ENCODE results near the gene CTIF.

CTIF gene

DNA sequence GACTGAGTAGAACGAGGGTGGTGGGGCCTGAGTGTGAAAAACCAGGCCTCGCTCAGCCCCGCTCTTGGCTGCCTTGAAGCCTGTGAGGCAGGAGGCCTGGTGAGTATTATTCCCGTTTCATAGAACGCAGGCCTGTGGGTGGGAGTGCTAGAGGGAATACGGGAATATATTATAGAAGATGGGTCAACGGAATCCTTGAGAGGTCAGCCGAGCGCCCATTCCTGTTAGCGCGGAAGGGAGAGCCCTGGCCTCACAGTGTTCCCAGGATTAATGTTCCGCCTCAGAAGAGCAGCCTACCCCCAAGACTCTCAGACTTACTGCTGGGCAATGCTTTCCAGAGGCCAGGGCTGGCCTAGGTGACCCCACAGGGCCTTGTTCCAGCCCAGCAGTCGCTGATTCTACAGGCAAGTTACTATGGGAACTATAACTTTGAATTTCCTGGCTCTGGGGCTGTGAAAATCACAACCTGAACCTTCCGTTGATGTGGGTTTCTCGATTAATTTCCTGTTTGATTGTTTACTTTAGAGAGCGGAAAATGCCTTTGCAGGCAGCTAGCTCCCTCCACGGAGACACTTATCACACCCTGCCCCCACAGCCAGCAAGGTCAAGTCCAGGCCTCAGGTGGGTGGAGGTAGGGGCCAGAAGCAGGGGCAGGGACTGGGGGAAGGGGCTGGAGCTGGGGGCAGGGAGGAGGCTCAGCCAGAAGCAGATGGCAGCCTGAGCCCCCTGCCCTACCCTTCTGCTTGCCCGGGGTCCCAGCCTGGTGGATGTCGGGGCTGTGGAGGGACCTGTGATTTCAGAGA, 303.6 kb downstream of the CTIF start:
- peak; percentile 66 for DNase-seq

GRCh38 chr18:48843162-48843561, 304.3 kb downstream of the CTIF start:
- no peak for DNase-seq

GRCh38 chr18:48843596-48843995, 304.8 kb downstream of the CTIF start:
- DNase-seq = no peak

DNA sequence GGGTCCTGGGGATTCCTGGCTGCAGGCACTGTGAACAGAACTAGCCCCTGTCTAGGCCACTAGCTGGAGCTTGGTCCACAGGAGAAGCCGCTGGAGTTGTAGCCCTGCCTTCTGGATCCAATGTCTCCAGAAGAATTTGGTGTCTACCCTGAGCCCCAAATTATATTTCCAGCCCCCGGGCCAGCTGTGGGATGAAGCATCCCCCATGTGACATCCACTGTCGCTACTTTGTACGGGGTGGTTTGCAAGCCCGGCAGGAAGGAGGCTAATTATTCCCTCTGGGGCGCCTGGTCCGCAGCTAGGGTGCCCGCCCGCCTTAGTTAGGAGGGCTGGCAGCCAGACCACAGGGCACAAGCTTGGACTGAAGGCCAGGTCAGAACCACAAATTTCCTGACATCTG, 305.4 kb downstream of the CTIF start:
- no peak for DNase-seq

GRCh38 chr18:48845174-48845573, 306.3 kb downstream of the CTIF start:
- DNase-seq = no peak

DNA sequence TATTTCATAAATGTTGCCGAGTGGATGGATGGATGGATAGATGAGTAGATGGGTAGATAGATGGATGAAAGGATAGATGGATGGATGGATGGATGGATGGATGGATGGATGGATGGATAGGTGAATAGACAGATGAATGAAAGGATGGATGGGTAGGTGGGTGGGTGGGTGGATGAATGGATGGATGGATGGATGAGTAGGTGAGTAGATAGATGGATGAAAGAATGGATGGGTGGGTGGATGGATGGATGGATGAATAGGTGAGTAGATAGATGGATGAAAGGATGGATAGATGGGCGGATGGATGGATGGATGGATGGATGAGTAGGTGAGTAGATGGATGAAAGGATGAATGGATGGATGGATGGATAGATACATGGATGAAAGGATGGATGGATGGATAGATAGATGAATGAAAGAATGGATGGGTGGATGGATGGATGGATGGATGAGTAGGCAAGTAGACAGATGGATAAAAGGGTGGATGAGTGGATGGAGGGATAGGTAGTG, 307.6 kb downstream of the CTIF start:
- DNase-seq = no peak

GRCh38 chr18:48847807-48848486, 309.1 kb downstream of the CTIF start:
- no peak for DNase-seq

DNA sequence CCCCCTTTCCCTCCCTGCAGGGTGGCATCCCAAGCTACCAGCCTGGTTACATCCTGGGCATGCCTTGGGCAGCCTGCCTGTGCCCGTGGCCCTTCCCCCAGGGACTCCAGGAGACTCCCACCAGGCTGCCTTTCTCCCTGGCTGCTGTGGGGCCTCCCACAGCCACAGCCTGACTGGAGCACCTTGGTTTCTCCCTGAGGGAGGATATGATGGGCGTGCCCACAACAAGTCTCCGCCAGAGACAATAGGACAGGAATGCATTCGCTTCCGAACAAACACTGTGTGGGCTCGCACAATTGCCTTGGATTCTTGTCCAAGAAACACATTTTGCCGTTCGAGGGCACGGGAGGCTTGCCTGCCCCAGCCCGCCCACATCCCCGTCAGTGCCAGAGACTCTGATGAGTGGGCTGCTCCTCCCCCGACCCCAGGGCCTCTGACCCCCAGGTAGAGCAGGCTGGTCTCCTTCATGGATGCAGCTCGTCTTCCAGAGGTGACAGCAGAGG, 309.9 kb downstream of the CTIF start:
- DNase-seq = no peak

DNA sequence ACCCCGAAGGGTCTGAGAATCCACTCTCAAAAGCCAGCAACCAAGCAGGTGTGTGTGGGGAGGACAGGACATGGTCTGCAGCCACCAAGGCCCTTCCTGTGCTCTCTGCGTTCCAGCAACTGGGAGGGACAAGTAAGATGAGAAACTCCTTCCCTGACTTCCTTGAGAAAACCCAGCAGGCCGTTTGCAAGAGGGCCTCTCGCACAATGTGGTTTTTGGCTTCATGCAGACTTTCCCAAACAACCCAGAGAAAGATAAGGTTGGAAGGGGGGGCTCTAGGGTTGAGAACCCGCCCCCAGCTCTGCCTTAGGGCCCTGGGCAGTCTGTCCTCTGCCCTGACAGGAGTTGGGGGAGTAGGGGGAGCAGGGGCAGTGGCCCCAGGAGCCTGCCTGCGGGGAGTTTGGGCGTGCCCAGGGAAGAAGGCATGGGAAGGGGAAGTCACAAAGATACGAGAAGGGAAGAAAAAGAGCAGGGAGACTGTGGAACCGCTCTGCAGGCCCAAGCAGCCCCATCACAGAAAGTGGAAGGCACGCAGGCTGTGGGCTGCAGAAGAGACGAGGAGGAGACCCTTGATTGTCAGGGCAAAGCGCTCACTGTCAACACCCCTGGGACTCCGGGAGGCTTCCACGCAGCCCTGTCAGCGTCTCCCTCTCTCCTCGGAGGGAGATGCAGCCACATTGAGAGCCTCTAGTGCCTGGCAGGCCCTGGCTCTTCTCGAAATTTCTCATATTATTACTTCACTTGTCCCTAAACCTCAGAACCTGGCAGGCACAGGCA, 312.2 kb downstream of the CTIF start:
- no peak for DNase-seq

- peak; percentile 32 for DNase-seq
Observed at GRCh38 chr18:48851599-48851960, 312.7 kb downstream of the CTIF start.

DNA sequence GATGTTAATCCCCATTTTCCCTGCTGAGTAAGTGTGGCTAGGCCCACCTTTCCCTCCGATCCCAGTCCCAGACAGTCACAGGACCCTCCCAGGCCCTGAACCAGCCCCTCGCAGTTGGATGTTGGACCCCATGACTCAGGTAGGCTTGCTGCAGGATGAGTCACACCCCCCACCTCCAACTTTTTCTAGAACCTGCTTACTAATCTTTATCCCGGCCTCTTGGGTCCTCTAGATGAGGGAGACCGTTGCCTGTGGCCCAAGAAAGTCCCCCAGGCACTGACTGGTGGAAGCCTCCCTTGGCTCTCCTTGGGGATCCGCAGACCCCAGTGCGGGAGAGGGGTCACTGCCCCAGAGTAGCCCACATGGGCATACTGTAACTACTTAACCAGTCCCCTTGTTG, 313.5 kb downstream of the CTIF start:
- DNase-seq = no peak

DNA sequence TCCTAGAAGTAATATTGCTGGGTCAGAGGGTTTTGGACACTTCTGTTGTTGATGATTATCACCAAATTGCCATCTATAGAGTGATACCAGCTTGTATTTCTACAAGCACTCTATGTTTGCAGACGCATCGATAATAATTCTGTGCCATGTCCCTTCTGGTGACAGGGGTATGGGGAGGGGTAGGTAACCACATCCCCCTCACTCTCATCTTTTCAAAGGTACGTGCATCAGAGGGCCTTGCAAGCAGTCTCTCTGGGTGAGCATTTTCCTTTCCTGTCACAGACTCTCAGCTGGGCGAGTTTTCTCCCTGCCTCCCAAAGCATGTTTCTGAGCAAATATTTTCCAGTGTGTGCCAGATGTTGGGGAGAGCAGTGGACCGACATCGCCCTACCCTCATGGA, 314.0 kb downstream of the CTIF start:
- DNase-seq = no peak

GRCh38 chr18:48853588-48853987, 314.8 kb downstream of the CTIF start:
- no peak for DNase-seq

- DNase-seq = no peak
Observed at GRCh38 chr18:48854780-48855179, 315.9 kb downstream of the CTIF start.

GRCh38 chr18:48855422-48856377, 316.9 kb downstream of the CTIF start:
- no peak for DNase-seq

DNA sequence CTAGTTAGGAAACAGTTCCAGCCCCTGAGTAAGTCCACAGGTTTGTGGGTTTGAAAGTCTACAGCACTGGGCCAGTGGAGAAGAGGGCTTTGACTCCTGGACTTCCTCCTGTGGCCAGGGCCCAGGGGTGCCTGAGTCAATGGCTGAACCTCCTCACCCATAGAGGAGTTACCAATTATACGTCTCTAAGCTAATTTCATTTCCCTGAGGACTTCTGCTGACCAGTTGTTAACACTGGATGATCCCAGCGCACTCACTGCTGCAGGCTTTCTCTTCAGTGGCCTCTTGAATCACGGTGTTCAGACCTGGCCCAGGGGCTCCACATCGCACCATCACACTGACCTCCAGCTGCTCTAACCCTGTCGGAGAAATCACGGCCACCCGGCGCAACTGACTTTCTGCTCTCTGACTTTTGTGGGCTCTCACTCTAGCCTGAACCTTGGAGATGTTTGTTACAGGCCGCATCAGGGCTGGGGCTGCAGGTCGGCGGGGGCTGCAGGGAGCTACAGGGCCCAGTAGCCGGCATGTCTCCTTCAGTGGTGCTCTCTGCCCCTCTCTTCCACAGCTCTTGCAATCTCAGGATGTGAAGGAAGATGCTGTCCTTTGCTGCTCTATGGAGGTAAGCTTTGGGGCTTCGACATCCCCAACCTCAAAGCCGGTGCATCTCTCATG, 318.3 kb downstream of the CTIF start:
- DNase-seq = no peak

DNA sequence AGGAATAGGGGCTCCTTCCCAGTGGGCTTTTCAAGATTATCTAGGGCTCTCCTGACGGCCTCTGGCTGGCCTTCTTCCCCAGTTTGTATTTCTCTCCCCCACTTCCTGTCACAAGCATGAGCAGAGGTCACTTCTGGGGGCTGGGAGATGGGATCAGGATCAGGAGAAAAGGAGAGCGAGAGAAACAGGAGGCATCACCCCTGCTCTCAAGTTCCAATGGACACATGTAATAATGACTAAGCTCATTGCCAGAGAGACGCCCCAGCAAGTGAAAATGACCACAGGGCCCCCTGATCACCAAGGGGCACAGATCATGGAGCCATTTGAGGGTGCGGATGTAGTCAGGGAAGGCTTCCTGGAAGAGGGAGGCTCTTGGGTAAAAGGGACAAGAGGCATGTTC, 319.8 kb downstream of the CTIF start:
- no peak for DNase-seq

DNA sequence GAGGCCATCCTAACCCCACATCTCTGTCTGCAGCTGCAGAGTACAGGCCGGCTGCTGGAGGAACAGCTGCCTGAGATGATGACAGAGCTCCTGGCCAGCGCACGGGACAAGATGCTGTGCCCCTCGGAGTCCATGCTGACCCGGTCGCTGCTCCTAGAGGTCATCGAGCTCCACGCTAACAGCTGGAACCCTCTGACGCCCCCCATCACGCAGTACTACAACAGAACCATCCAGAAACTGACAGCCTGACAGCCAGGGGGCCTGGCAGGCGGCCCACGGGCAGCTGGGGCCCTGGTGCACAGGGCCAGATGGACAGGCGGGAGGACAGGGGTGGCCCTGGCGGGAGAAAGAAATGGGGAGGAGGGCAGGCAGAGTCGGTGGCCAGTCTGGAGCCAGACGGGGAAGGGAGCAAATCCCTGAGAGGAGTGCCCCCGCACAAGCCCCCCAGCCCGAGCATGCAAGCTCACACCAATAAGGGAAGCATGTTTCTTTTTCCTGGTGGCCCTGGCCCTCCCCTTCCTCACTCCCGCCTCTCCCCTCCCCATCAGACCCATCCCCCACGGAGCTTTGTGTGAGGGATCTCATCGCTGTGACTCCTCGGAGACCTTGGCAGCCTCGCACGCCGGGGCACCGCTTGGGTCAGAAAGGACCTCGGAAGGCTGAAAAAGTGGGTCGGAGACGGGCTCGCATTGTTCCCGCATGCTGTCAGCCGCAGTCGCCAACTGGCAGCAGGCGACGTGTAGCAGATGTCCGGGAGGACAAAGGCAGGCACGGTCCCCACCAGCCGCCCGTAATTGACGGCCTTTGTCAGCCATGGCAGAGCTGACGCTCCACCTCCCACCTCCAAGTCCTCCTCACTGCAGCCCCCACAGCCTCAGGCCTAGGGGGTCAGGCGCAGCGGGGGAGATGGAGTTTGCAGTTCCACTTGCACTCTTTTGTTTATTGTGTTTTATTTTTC, 320.8 kb downstream of the CTIF start:
- no peak for DNase-seq

DNA sequence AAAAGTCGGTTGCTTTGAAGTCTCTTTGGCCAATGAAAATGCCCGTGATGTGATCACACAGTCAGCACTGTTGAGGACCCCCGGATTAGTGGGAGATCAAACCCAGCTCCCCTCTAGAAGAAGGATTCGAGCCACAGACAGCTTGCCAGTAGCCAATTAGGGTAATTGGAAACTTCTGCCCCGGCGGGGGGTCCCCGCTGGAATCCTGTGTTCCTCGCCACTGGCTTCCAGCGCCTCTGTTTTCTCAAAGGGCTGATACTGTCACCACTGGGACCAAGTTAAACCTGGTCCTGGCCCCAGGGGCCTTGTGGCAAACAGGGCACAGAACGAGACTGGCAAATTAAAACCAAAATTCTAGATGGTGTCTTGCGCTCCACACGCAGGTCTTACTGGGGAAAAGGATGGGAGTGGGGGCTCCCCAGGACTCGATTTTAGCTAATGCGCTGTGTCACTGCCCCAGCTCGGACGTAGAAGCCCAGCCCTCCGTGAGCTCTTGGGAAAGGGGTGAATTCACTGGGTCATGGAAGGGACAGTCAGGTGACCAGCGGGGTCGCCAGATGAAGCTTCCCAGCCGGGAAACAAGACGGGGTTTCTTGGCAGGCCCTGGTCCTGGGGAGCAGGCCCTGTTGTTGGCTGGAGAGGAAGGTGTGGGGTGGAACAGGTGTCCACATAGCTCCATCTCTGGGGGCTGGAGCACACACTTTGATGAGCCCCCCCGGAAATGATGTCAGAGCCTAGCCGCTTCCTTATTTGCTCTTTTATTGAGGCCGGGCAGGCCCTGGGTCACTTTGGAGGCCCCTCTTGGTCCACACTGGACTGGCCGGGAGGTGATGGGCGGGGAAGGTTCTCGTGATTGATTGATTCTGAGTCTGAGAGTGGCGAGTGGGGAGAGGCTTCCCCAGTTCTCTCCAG, 321.7 kb downstream of the CTIF start:
- DNase-seq = no peak

Data from activated gamma-delta T cell treated with Interleukin-2 at 50 U/mL for 16 hours (primary cell).